AG09309 (cell line): ENCODE data around the gene MAN1C1.

Experiments used
- DNase-seq: peaks from one replicate; pipeline ENCODE4 v3.0.0-alpha.2; 2010; ENCODE audit warnings: low read depth
- H3K4me3 ChIP-seq: 2 replicates; pipeline ENCODE4 v1.5.1; 2011; ENCODE audit warnings: mild to moderate bottlenecking, low read depth, low read length, moderate library complexity; ENCODE audit not compliant: control insufficient read depth
- CTCF ChIP-seq: IDR thresholded peaks from 2 replicates; pipeline ENCODE4 v1.5.1; 2011; ENCODE audit warnings: mild to moderate bottlenecking, low read depth, low read length, inconsistent platforms; ENCODE audit not compliant: insufficient read depth, control insufficient read depth; ENCODE audit errors: missing control alignments

Gene MAN1C1

GRCh38 chr1:25746299-25747045 lies 129.9 kb downstream of the MAN1C1 start:
- no peak overlapping the region for H3K4me3 ChIP-seq
- no peak for DNase-seq
- TF ChIP-seq CTCF = no peak

GRCh38 chr1:25747046-25747719 lies 130.6 kb downstream of the MAN1C1 start:
- no peak for TF ChIP-seq CTCF
- DNase-seq = no peak
- no peak overlapping the region for H3K4me3 ChIP-seq

GRCh38 chr1:25748531-25749205 lies 132.1 kb downstream of the MAN1C1 start:
- TF ChIP-seq CTCF = no peak
- H3K4me3 ChIP-seq = no peak overlapping the region
- DNase-seq = no peak

GRCh38 chr1:25750923-25751605 lies 134.5 kb downstream of the MAN1C1 start:
- no peak for DNase-seq
- no peak overlapping the region for H3K4me3 ChIP-seq
- no peak for TF ChIP-seq CTCF

- no peak overlapping the region for H3K4me3 ChIP-seq
- DNase-seq = no peak
- TF ChIP-seq CTCF = no peak
Observed at GRCh38 chr1:25754470-25755181, 138.0 kb downstream of the MAN1C1 start.
